ENCODE results near the gene SALL2. TPM values are rescaled to one million over a fixed set of nuclear protein-coding genes. Genes with fewer than 3 reads are reported as not detected.

SALL2 gene
- total and polyA plus RNA-seq, 2 of the 8 experiments (the other 6 are each of a cell fraction or from before 2014, with no cell fraction given), result 310 to 360 TPM

DNA sequence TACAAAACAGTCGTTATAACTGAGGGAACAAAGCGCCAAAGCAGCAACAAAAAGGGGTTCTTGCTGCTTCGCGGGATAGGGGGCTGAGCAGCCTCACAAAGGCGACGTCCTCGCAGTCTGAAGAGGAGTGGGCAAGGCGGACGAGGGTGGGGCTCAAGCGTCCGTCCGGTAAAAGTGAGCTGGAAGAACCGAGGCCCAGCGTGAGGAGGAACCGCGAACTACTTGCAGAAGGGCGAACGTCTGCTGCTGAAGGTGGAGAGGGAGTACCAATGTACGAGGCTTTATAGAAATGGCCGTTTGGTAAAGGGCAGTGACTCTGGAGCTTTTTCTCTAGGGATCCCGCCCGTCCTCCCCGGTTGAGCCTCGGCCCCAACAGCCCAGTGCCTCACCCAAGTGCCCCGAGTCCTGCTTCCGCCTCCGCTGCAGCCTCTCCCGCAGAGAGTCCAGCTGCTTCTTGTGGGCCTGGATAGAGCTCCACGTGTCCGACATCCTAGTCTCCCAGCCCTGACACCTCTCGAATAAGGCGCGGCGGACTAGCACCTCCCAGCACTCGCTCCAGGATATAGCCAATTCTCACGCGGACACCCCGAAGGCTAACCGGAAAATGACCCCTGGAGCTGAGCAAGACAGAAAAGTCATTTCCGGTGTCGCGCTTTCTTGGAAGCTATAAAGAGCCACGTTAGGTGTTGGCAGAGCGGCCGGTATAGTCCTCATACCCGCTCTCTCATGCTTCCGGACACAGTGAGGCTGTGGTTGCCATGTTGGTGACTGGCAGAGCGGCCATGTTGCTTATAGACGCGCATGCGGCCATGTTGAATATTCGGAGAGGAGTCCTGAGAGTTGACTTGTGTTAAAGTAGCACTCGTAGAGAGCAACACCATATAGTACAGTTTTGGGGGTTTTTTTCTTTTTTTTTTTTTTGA, 15.2 kb downstream of the SALL2 start, which contains the start of gene METTL3 (continued):
- TF ChIP-seq, protein P1, sequence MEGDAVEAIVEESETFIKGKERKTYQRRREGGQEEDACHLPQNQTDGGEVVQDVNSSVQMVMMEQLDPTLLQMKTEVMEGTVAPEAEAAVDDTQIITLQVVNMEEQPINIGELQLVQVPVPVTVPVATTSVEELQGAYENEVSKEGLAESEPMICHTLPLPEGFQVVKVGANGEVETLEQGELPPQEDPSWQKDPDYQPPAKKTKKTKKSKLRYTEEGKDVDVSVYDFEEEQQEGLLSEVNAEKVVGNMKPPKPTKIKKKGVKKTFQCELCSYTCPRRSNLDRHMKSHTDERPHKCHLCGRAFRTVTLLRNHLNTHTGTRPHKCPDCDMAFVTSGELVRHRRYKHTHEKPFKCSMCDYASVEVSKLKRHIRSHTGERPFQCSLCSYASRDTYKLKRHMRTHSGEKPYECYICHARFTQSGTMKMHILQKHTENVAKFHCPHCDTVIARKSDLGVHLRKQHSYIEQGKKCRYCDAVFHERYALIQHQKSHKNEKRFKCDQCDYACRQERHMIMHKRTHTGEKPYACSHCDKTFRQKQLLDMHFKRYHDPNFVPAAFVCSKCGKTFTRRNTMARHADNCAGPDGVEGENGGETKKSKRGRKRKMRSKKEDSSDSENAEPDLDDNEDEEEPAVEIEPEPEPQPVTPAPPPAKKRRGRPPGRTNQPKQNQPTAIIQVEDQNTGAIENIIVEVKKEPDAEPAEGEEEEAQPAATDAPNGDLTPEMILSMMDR (IDR thresholded peaks at IDR 0.05; ENCODE audit: control extremely low read depth in 1 of 3, insufficient read depth in 1 of 3, low read depth in 1 of 3, low read length in 3 of 3), result no peak
- TF ChIP-seq TAF1 (IDR thresholded peaks at IDR 0.05; ENCODE audit: low read depth, low read length), result peak; percentile 88
- TF ChIP-seq NRF1 (IDR thresholded peaks at IDR 0.05; ENCODE audit: low read depth, low read length), result 0 out of 2 replicates have a peak, but pooled peaks have one; percentile 19
- TF ChIP-seq, protein P2, sequence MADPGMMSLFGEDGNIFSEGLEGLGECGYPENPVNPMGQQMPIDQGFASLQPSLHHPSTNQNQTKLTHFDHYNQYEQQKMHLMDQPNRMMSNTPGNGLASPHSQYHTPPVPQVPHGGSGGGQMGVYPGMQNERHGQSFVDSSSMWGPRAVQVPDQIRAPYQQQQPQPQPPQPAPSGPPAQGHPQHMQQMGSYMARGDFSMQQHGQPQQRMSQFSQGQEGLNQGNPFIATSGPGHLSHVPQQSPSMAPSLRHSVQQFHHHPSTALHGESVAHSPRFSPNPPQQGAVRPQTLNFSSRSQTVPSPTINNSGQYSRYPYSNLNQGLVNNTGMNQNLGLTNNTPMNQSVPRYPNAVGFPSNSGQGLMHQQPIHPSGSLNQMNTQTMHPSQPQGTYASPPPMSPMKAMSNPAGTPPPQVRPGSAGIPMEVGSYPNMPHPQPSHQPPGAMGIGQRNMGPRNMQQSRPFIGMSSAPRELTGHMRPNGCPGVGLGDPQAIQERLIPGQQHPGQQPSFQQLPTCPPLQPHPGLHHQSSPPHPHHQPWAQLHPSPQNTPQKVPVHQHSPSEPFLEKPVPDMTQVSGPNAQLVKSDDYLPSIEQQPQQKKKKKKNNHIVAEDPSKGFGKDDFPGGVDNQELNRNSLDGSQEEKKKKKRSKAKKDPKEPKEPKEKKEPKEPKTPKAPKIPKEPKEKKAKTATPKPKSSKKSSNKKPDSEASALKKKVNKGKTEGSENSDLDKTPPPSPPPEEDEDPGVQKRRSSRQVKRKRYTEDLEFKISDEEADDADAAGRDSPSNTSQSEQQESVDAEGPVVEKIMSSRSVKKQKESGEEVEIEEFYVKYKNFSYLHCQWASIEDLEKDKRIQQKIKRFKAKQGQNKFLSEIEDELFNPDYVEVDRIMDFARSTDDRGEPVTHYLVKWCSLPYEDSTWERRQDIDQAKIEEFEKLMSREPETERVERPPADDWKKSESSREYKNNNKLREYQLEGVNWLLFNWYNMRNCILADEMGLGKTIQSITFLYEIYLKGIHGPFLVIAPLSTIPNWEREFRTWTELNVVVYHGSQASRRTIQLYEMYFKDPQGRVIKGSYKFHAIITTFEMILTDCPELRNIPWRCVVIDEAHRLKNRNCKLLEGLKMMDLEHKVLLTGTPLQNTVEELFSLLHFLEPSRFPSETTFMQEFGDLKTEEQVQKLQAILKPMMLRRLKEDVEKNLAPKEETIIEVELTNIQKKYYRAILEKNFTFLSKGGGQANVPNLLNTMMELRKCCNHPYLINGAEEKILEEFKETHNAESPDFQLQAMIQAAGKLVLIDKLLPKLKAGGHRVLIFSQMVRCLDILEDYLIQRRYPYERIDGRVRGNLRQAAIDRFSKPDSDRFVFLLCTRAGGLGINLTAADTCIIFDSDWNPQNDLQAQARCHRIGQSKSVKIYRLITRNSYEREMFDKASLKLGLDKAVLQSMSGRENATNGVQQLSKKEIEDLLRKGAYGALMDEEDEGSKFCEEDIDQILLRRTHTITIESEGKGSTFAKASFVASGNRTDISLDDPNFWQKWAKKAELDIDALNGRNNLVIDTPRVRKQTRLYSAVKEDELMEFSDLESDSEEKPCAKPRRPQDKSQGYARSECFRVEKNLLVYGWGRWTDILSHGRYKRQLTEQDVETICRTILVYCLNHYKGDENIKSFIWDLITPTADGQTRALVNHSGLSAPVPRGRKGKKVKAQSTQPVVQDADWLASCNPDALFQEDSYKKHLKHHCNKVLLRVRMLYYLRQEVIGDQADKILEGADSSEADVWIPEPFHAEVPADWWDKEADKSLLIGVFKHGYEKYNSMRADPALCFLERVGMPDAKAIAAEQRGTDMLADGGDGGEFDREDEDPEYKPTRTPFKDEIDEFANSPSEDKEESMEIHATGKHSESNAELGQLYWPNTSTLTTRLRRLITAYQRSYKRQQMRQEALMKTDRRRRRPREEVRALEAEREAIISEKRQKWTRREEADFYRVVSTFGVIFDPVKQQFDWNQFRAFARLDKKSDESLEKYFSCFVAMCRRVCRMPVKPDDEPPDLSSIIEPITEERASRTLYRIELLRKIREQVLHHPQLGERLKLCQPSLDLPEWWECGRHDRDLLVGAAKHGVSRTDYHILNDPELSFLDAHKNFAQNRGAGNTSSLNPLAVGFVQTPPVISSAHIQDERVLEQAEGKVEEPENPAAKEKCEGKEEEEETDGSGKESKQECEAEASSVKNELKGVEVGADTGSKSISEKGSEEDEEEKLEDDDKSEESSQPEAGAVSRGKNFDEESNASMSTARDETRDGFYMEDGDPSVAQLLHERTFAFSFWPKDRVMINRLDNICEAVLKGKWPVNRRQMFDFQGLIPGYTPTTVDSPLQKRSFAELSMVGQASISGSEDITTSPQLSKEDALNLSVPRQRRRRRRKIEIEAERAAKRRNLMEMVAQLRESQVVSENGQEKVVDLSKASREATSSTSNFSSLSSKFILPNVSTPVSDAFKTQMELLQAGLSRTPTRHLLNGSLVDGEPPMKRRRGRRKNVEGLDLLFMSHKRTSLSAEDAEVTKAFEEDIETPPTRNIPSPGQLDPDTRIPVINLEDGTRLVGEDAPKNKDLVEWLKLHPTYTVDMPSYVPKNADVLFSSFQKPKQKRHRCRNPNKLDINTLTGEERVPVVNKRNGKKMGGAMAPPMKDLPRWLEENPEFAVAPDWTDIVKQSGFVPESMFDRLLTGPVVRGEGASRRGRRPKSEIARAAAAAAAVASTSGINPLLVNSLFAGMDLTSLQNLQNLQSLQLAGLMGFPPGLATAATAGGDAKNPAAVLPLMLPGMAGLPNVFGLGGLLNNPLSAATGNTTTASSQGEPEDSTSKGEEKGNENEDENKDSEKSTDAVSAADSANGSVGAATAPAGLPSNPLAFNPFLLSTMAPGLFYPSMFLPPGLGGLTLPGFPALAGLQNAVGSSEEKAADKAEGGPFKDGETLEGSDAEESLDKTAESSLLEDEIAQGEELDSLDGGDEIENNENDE (IDR thresholded peaks at IDR 0.05; ENCODE audit: insufficient replicate concordance, low read length), result no peak
- TF ChIP-seq ZNF274 (IDR thresholded peaks at IDR 0.05; ENCODE audit: borderline replicate concordance, extremely low read depth, low read length), result no peak
- peak; percentile 83 to 90; a peak in 2 of 4 replicates for TF ChIP-seq SIN3A (conservative IDR thresholded peaks at IDR 0.05 in 1 of 2, IDR thresholded peaks at IDR 0.05 in 1 of 2; ENCODE audit: low read depth in 1 of 2, low read length in 2 of 2)
